GM06990 (cell line): ENCODE data around the gene FAM83G.

Source experiments
- DNase-seq: peaks from one replicate; pipeline ENCODE4 v3.0.0-alpha.2; 2011; ENCODE audit not compliant: insufficient read length; ENCODE audit errors: extremely low read depth
- H3K27me3 ChIP-seq: replicated peaks from 2 replicates; pipeline ENCODE4 v1.6.0; 2011; ENCODE audit warnings: low read length; ENCODE audit not compliant: control insufficient read depth, insufficient read depth
- H3K36me3 ChIP-seq: 2 replicates; pipeline ENCODE4 v1.5.1; 2011; ENCODE audit warnings: low read length; ENCODE audit not compliant: control insufficient read depth, insufficient read depth
- H3K4me3 ChIP-seq: replicated peaks from 2 replicates; pipeline ENCODE4 v1.5.1; 2011; ENCODE audit warnings: low read depth, mild to moderate bottlenecking, control low read depth, low read length
- TF ChIP-seq, protein P1 (sequence below): IDR thresholded peaks from 2 replicates; pipeline ENCODE4 v1.5.1; 2011; ENCODE audit warnings: low read length, control low read depth, mild to moderate bottlenecking, inconsistent platforms; ENCODE audit not compliant: insufficient read depth, poor library complexity, severe bottlenecking

Gene FAM83G

GRCh38 chr17:18981642-18982424 lies 22.7 kb downstream of the FAM83G start:
- TF ChIP-seq, protein P1, sequence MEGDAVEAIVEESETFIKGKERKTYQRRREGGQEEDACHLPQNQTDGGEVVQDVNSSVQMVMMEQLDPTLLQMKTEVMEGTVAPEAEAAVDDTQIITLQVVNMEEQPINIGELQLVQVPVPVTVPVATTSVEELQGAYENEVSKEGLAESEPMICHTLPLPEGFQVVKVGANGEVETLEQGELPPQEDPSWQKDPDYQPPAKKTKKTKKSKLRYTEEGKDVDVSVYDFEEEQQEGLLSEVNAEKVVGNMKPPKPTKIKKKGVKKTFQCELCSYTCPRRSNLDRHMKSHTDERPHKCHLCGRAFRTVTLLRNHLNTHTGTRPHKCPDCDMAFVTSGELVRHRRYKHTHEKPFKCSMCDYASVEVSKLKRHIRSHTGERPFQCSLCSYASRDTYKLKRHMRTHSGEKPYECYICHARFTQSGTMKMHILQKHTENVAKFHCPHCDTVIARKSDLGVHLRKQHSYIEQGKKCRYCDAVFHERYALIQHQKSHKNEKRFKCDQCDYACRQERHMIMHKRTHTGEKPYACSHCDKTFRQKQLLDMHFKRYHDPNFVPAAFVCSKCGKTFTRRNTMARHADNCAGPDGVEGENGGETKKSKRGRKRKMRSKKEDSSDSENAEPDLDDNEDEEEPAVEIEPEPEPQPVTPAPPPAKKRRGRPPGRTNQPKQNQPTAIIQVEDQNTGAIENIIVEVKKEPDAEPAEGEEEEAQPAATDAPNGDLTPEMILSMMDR = no peak
- H3K4me3 ChIP-seq = no peak overlapping the region
- H3K36me3 ChIP-seq = peaks cover 15% of the 10 kb centered on the region
- no peaks in the 10 kb centered on the region for H3K27me3 ChIP-seq
- DNase-seq = no peak

DNA sequence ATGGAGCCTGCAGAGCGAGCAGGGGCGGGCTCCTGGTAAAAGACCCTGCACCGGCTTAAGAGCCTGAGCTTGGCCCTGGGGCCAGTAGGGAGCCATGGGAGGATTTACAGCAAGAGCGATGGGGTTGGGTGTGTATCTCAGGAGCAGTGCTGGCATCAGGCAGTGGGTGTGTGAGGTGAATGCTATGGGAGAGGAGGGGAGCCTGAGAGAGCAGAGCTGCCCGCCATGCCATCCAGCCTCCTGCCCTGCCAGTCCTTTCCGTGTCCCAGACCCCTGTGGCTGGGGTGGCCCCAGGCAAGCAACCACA lies 23.3 kb downstream of the FAM83G start:
- no peaks in the 10 kb centered on the region for H3K27me3 ChIP-seq
- peaks cover 18% of the 10 kb centered on the region for H3K36me3 ChIP-seq
- H3K4me3 ChIP-seq = no peak overlapping the region
- TF ChIP-seq, protein P1 = no peak
- no peak for DNase-seq

GRCh38 chr17:18980682-18981334 lies 23.8 kb downstream of the FAM83G start:
- TF ChIP-seq, protein P1 = no peak
- H3K36me3 ChIP-seq = peaks cover 19% of the 10 kb centered on the region
- no peak for DNase-seq
- no peak overlapping the region for H3K4me3 ChIP-seq
- no peaks in the 10 kb centered on the region for H3K27me3 ChIP-seq

DNA sequence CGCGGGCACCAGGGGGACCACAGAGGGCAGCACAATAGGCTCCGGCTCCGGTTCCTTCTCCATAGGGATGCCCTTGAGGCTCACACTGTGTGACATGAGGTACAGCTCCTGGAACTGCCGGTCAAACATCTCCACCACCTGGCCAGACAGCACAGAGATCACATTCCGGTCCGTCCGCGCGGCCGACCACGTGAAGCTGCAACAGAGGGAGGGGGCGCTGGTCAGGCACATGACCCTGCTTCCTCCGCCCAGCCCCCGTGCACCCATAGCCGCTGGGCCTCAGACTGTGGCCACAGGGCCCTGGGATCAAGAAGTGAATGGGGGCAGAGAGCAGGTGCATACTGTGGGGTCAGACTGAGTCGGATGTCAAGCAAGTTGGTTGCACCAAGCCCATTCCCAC lies 25.9 kb downstream of the FAM83G start:
- TF ChIP-seq, protein P1 = no peak
- Histone ChIP-seq H3K4me3 (no peak overlapping the region), H3K27me3 (no peaks in the 10 kb centered on the region), H3K36me3 (peaks cover 16% of the 10 kb centered on the region)
- DNase-seq = no peak

GRCh38 chr17:18978050-18978449 lies 26.5 kb downstream of the FAM83G start:
- H3K27me3 ChIP-seq = no peaks in the 10 kb centered on the region
- H3K36me3 ChIP-seq = peaks cover 16% of the 10 kb centered on the region
- no peak overlapping the region for H3K4me3 ChIP-seq
- TF ChIP-seq, protein P1 = no peak
- no peak for DNase-seq
